HepG2 (cell line): ENCODE measurements around the gene MACROD2. TPM values are rescaled to one million over a fixed set of nuclear protein-coding genes. Genes with fewer than 3 reads are reported as not detected.

ENCODE experiments used
- ATAC-seq: fragments of 200-7000 bp; cut with Tn5 transposase; 3 replicates; pipeline ENCODE4 v1.9.1; 2020; ENCODE audit warnings: mild to moderate bottlenecking, moderate library complexity
- BruUV-seq: library from RNA; stranded (reverse); fragments of 400-500 nt; replicated peaks from 2 replicates; lab custom pipeline; 2021; lab: Mats Ljungman, UMichigan
- CTCF ChIA-PET: fragments of 300-600 bp; formaldehyde crosslinking; extraction: SDS; loops from one replicate; lab custom pipeline; 2021; ENCODE audit warnings: low total read pairs, inconsistent platforms, low intra/inter-chr PET ratio; lab: Yijun Ruan, JAX
- POLR2A ChIA-PET: fragments of 350-600 bp; sonication (Branson Sonifier 250); formaldehyde crosslinking; loops from one replicate; lab custom pipeline; 2020; ENCODE audit warnings: antibody characterized with exemption, inconsistent platforms; lab: Yijun Ruan, JAX
- DNase-seq: peaks from one replicate; pipeline ENCODE4 v3.0.0-alpha.2; 2015; ENCODE audit warnings: low spot score
- FAIRE-seq: peaks from 3 replicates; lab custom pipeline; 2011; peaks lifted over from hg19 to GRCh38; lab: Jason Lieb, UNC
- H2AFZ ChIP-seq: one replicate; pipeline ENCODE4 v1.6.1; 2011; ENCODE audit warnings: low read length, inconsistent platforms
- H3K27ac ChIP-seq: fragments of 300-600 bp; 3 replicates; pipeline ENCODE4 v1.8.0; 2011; ENCODE audit warnings: mixed run types, mild to moderate bottlenecking, mixed read lengths, low read length, inconsistent platforms; ENCODE audit not compliant: insufficient read depth; ENCODE audit errors: extremely low read length
- H3K27me3 ChIP-seq, 2 experiments: fragments of 200-600 bp in 1 of 2; 2 replicates in 1 of 2; 3 replicates in 1 of 2; pipeline versions ENCODE4 v1.6.0 to v1.8.0; 2011; ENCODE audit warnings: low read length in 2 of 2, mild to moderate bottlenecking in 2 of 2, moderate library complexity in 2 of 2, inconsistent platforms in 1 of 2; ENCODE audit not compliant: insufficient read depth in 2 of 2, control insufficient read depth in 1 of 2
- H3K36me3 ChIP-seq, 2 experiments: fragments of 200-600 bp in 1 of 2; replicated peaks in 1 of 2; 2 replicates in 1 of 2; 3 replicates in 1 of 2; pipeline versions ENCODE4 v1.5.1 to v1.8.0; 2011; ENCODE audit warnings: low read length in 2 of 2, inconsistent platforms in 1 of 2; ENCODE audit not compliant: insufficient read depth in 2 of 2, control insufficient read depth in 1 of 2
- H3K4me1 ChIP-seq: 2 replicates; pipeline ENCODE4 v1.5.1; 2012; ENCODE audit warnings: low read length, inconsistent platforms; ENCODE audit not compliant: insufficient read depth
- H3K4me2 ChIP-seq: 2 replicates; pipeline ENCODE4 v1.6.0; 2011; ENCODE audit warnings: low read depth, low read length, inconsistent platforms
- H3K4me3 ChIP-seq, 3 experiments: fragments of 200-600 bp in 1 of 3; sonication (generic), shearing (Covaris generic) in 1 of 3; replicated peaks in 1 of 3; 2 replicates each; pipeline ENCODE4 v1.5.1; 2011 to 2016; ENCODE audit warnings: low read length in 3 of 3, inconsistent platforms in 2 of 3, low read depth in 2 of 3, mild to moderate bottlenecking in 2 of 3, control low read depth in 1 of 3, mixed read lengths in 1 of 3; ENCODE audit not compliant: insufficient read depth in 1 of 3
- H3K79me2 ChIP-seq: one replicate; pipeline ENCODE4 v1.6.1; 2011; ENCODE audit warnings: low read length, inconsistent platforms; ENCODE audit not compliant: insufficient read depth
- H3K9ac ChIP-seq: 2 replicates; pipeline ENCODE4 v1.6.0; 2011; ENCODE audit warnings: mild to moderate bottlenecking, low read depth, low read length, inconsistent platforms; ENCODE audit not compliant: insufficient read depth
- H3K9me3 ChIP-seq: 2 replicates; pipeline ENCODE4 v1.5.1; 2012; ENCODE audit warnings: mild to moderate bottlenecking, low read length
- H4K20me1 ChIP-seq: 2 replicates; pipeline ENCODE4 v1.6.0; 2011; ENCODE audit warnings: inconsistent platforms, mild to moderate bottlenecking, low read length, moderate library complexity; ENCODE audit not compliant: insufficient read depth
- ETV6 ChIP-seq: sonication (generic); formaldehyde crosslinking; conservative IDR thresholded peaks from 2 replicates; pipeline ENCODE4 v1.4.0; 2020; ENCODE audit warnings: missing genetic modification reagents
- IKZF5 ChIP-seq: IDR thresholded peaks from 2 replicates; pipeline ENCODE4 v1.6.1; 2018; ENCODE audit warnings: missing genetic modification reagents, mild to moderate bottlenecking, missing compliant biosample characterization
- ISX ChIP-seq: sonication (generic); formaldehyde crosslinking; conservative IDR thresholded peaks from 2 replicates; pipeline ENCODE4 v1.5.0; 2020; ENCODE audit warnings: missing genetic modification reagents
- POLR2G ChIP-seq: fragments of 200-400 bp; formaldehyde crosslinking; IDR thresholded peaks from 2 replicates; pipeline ENCODE4 v1.6.1; 2018; ENCODE audit warnings: mild to moderate bottlenecking, low read depth, low read length, moderate library complexity
- RXRB ChIP-seq: IDR thresholded peaks from 2 replicates; pipeline ENCODE4 v1.6.1; 2016; ENCODE audit warnings: borderline replicate concordance, missing genetic modification reagents, missing compliant biosample characterization
- SKI ChIP-seq: fragments of 450-650 bp; IDR thresholded peaks from one replicate; pipeline ENCODE4 v1.6.1; 2018; ENCODE audit warnings: mild to moderate bottlenecking; ENCODE audit not compliant: partially characterized antibody
- TMF1 ChIP-seq: sonication (generic); formaldehyde crosslinking; IDR thresholded peaks from 2 replicates; pipeline ENCODE4 v1.8.1; 2022; ENCODE audit warnings: low read depth, missing genetic modification reagents
- XBP1 ChIP-seq: sonication (generic); formaldehyde crosslinking; IDR thresholded peaks from 2 replicates; pipeline ENCODE4 v1.5.0; 2020; ENCODE audit warnings: missing genetic modification reagents
- ZBTB20 ChIP-seq: sonication (generic); formaldehyde crosslinking; IDR thresholded peaks from 2 replicates; pipeline ENCODE4 v1.8.1; 2023; ENCODE audit warnings: missing genetic modification reagents, low read depth, mild to moderate bottlenecking, borderline replicate concordance
- ZBTB21 ChIP-seq: sonication (generic); formaldehyde crosslinking; IDR thresholded peaks from 2 replicates; pipeline ENCODE4 v1.4.0; 2020; ENCODE audit warnings: missing genetic modification reagents
- ZNF350 ChIP-seq: sonication (generic); formaldehyde crosslinking; IDR thresholded peaks from 2 replicates; pipeline ENCODE4 v1.4.0; 2020; ENCODE audit warnings: mild to moderate bottlenecking, low read depth, missing genetic modification reagents, borderline replicate concordance
- WGBS: methylation state at CpG from one replicate; pipeline ENCODE4 v1.1.6; 2017; ENCODE audit warnings: low lambda C conversion rate; 5-methylcytosine and 5-hydroxymethylcytosine counted together
- in situ Hi-C: cut with HindIII; loops from 2 replicates; pipeline ENCODE4 v1.10.0; 2017; ENCODE audit warnings: low pct_unique_long_range_greater_than_20kb; ENCODE audit not compliant: extremely low pct_ligation_motif_present
- intact Hi-C: fragments of 100-400 bp; cut with micrococcal nuclease; formaldehyde crosslinking; loops from one replicate; pipeline ENCODE4 v1.10.0; 2022; ENCODE audit not compliant: unreplicated experiment
- polyA plus RNA-seq, 8 experiments: library from polyadenylated mRNA; depleted of rRNA in 3 of 8; stranded (reverse) in 7 of 8; unstranded in 1 of 8; fragments of >200 nt; fragmentation: Illumina TruSeq in 4 of 8; extraction: Trizol in 4 of 8; gene quantifications; 2 replicates each; pipeline versions ENCODE4 v1.2.1 to v1.2.3, GENCODE V29; 2011 to 2016; ENCODE audit warnings: low read depth in 4 of 8, missing spikeins in 1 of 8, mixed read lengths in 1 of 8; ENCODE audit not compliant: insufficient read depth in 1 of 8
- total RNA-seq, 5 experiments: library from RNA; depleted of rRNA; stranded (reverse); fragments of >200 nt; fragmentation: Illumina TruSeq; extraction: Trizol; gene quantifications; 2 replicates each; pipeline ENCODE4 v1.2.3, GENCODE V29; 2016; ENCODE audit warnings: low read depth in 1 of 5

The MACROD2 gene
- total and polyA plus RNA-seq, 2 of the 13 experiments (the other 11 are each of a cell fraction or from before 2014, with no cell fraction given): 0.13 to 0.51 TPM

- H3K27ac ChIP-seq: no peak overlapping the region
- POLR2A ChIA-PET: no interaction called here
- no peak overlapping the region for H3K9ac ChIP-seq
- no peaks in the 10 kb centered on the region for H3K4me1 ChIP-seq
- no peaks in the 10 kb centered on the region for H3K36me3 ChIP-seq
- no peak for TF ChIP-seq ZNF350 (CRISPR knock-in tag)
- TF ChIP-seq ZBTB20 (CRISPR knock-in tag): no peak
- no peak for TF ChIP-seq ZBTB21 (CRISPR knock-in tag)
- no peak for TF ChIP-seq ETV6 (CRISPR knock-in tag)
- no peak for TF ChIP-seq XBP1 (CRISPR knock-in tag)
- no peak for TF ChIP-seq IKZF5 (CRISPR knock-in tag)
- no peak for TF ChIP-seq POLR2G
- no peak for TF ChIP-seq SKI
- no peak for TF ChIP-seq ISX (CRISPR knock-in tag)
- TF ChIP-seq RXRB: no peak
- no peak for TF ChIP-seq TMF1 (CRISPR knock-in tag)
- WGBS: 56% methylated on average over 1 of the region's 1 CpG
- no peak overlapping the region for H2AFZ ChIP-seq
- intact Hi-C loops (no loop called here), in situ Hi-C loops (no loop called here)
- no peak overlapping the region for H3K4me2 ChIP-seq
- BruUV-seq: no TSS peak
- peaks cover 8% of the 10 kb centered on the region; the same call in 1 of the 2 replicates for H3K9me3 ChIP-seq
- no peak overlapping the region for H3K4me3 ChIP-seq
- H3K27me3 ChIP-seq: no peaks in the 10 kb centered on the region
- no peaks in the 10 kb centered on the region for H4K20me1 ChIP-seq
- FAIRE-seq: no peak
- no peaks in the 10 kb centered on the region for H3K79me2 ChIP-seq
- ATAC-seq: no peak
- CTCF ChIA-PET: no interaction called here
- no peak for DNase-seq
Observed at GRCh38 chr20:15026759-15027158, 1031.4 kb downstream of the MACROD2 start.
